GM19328 (cell line): ENCODE data around the gene DACT1.
"Not testable (repeated sequence)": the region's sequence is repeated elsewhere in the genome, so short reads cannot be mapped to it uniquely, and the experiment has no call there.

Experiments used
- ATAC-seq: cut with Tn5 transposase; IDR thresholded peaks from one replicate; pipeline ENCODE4 v1.9.1; 2021; ENCODE audit warnings: mild to moderate bottlenecking, moderate library complexity; ENCODE audit not compliant: unreplicated experiment

The DACT1 gene, protein sequence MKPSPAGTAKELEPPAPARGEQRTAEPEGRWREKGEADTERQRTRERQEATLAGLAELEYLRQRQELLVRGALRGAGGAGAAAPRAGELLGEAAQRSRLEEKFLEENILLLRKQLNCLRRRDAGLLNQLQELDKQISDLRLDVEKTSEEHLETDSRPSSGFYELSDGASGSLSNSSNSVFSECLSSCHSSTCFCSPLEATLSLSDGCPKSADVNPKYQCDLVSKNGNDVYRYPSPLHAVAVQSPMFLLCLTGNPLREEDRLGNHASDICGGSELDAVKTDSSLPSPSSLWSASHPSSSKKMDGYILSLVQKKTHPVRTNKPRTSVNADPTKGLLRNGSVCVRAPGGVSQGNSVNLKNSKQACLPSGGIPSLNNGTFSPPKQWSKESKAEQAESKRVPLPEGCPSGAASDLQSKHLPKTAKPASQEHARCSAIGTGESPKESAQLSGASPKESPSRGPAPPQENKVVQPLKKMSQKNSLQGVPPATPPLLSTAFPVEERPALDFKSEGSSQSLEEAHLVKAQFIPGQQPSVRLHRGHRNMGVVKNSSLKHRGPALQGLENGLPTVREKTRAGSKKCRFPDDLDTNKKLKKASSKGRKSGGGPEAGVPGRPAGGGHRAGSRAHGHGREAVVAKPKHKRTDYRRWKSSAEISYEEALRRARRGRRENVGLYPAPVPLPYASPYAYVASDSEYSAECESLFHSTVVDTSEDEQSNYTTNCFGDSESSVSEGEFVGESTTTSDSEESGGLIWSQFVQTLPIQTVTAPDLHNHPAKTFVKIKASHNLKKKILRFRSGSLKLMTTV

DNA sequence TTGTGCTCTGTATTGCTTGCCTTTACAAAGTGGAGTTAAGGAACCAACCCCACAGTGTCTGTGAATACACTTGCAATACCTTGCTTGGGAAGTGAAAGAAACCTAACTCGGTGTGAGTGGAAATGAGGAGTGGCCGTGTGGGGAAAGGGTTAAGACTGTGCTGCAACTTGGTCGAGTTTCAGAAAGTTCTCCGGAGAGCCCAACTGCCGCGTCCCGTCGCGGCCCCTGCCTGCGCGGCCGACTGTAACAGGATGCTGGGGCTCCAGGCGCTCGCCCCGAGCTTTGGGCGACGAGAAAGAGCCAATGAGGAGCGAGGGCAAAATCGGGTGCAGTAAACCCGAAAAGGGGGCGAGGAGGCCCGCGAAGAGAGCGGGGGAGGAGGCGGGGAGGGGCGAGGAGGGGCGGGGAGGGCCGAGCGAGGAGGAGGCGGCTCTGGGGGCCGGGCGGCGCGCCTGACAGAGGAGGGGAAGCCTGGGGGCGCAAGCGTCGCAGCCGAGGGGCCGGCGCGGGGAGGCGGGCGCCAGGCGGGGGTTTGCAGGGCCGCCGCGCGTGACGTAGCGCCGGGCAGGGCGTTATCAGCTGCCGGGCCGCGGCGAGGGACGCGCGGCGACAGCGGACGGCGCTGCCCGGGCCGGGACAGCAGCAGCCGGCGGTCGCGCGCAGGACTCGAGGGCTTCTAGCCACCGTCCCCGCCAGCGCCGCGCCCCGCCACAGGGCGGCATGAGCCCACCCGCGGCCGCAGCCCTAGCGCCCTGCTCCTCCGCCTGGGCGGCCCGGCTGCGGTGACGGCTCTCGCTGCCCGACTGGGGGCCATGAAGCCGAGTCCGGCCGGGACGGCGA lies at the start of gene DACT1:
Gene DACT1 (plus strand): TSS at position 572 of the 840 bp plus-strand sequence. CDS start 241 bp downstream, at position 813.
- peak; percentile 42 for ATAC-seq

DNA sequence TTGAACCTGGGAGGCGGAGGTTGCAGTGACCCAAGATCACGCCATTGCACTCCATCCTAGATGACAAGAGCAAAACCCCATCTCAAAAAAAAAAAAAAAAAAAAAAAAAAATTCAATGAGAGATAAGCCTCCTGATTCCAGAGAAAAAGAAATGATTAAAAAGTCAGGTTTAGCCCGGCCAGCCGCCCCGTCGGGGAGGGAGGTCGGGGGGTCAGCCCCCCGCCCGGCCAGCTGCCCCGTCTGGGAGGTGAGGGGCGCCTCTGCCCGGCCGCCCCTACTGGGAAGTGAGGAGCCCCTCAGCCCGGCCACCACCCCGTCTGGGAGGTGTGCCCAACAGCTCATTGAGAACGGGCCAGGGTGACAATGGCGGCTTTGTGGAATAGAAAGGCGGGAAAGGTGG lies 49.4 kb upstream of the DACT1 start:
- not testable (repeated sequence) for ATAC-seq

DNA sequence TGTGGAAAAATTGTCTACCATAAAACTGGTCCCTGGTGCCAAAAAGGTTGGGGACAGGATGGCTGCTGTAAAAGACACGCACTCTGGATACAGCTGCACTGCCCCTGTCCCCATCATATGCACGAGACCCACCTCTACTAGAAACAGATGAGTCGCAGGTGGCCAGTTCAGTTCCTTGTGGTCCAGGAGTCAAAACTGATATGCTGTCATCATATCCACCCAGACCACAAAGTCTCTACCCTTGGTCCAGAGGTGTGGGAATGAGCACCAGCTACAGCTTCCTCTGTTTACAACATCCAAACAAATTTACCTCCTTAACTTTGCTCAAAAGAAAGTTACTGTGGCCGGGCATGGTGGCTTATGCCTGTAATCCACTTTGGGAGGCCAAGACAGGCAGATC lies 43.8 kb upstream of the DACT1 start:
- ATAC-seq, result no peak

DNA sequence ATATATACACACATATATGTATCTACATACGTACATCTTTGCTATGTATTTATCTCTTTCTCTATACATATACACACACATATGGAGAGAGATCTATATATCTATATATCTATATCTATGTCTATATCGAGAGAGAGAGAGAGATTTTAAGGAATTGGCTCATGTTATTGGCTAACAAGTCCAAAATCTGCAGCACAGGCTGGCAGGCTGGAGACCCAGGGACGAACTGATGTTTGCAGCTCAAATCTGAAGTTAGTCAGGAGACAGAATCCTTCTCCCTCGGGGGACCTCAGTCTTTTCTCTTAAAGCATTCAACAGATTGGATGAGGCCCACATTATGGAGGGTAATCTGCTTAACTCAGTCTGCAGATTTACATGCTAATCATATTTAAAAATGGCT lies 40.7 kb upstream of the DACT1 start:
- ATAC-seq, result no peak

DNA sequence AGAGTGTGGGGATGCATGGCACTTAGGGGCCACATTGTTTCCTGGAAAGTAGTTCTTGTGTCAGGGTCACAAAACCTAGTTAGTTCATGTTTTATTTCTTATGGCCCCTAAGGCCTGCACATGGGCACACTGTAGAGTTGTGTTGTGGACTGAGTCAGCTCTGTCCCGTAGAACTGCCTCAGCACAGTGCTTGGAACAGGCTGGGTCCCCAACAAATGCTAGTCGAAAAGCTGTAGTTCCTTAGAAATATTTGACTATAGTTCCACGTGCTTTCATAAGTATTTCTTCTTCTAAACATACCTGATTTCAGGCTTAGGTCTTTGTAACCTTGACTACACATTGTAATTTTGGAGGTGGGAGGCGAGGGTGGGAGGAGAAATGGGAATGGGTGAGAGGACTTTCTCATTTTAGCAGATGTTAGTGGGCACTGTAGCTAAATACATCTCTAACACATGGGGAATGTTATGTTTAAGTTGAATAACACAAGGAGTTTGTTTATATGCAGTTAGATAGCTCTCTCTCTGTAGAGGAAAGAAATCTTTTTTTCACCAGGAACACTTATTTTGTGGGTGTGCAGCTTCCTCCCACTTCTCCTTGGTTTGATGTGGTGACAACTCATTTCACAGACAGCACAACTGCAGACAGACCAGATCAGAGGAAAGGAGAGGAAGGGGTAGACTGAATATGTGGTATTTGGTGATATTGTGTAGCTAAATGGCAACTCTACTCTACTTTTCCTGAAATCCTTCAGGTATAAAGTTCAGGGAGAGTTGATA lies 39.5 kb upstream of the DACT1 start:
- no peak for ATAC-seq

DNA sequence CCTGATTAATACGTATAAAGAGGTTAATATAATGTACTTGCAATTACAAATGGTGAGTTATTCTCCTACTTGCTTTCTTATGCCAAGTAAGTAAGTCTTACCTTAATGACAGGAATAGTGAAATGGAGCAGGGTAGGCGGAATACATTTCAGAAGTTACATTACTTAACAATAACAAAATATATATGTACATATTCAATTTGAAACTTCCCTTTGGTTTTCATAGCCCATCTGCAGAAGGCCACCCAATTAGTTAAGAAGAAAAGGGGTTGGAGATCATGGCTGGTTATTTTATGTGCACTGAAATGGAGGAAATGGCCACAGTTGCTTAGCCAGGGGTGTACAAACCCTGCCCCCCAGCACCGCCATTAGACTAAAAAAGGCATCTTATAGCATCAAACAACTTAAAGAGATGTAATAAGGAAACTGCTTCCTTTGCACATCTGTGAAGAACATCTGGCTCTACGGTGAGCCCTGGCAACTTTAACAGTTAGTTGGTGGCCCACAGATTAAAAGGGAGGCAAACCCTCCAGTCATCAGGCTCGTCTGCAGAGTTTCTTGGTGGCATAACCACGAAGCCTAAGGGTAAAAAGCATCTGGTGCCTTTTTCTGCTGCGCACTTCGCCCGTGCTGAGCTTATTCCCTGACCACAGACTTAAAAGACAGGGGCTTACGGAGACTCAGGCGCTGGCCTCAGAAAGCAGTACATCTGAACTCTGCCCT lies 38.8 kb upstream of the DACT1 start:
- no peak for ATAC-seq

DNA sequence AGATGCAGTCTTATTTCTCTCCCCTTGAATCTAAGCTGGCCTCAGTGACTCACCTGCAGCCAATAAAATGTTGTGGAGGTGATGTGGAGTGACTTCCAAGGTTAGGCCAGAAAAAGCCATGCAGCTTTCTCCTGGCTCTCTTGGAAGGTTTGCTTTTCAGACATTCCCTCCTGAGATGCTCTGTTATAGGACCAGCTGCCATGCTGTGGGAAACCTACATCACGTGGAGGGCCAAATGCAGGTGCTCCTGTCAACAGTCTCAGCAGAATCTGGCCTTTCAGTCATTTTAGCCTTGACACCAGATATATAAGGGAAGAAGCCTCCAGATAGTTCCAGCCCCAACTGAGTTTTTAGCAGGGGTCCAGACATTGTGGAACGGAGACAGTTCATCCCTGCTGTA lies 38.1 kb upstream of the DACT1 start:
- ATAC-seq, result no peak

DNA sequence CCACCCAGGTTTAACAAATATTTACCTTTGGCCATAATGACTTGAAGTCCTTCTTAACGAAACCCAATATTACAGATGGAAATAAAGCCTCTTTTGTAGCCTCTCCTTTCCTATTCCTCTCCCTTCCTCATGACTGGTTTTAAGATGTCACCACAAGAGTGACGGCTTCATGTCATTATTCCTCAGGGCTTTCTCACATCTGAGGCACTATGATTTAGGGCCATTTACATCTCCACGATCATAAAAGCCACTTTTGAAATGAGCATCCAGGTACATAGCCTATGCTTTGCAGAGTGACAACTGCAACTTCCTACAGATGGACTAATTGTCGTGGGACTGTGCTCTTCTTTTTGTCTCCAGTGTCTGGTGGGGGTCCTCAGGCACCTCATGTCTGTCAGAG lies 32.3 kb upstream of the DACT1 start:
- no peak for ATAC-seq

DNA sequence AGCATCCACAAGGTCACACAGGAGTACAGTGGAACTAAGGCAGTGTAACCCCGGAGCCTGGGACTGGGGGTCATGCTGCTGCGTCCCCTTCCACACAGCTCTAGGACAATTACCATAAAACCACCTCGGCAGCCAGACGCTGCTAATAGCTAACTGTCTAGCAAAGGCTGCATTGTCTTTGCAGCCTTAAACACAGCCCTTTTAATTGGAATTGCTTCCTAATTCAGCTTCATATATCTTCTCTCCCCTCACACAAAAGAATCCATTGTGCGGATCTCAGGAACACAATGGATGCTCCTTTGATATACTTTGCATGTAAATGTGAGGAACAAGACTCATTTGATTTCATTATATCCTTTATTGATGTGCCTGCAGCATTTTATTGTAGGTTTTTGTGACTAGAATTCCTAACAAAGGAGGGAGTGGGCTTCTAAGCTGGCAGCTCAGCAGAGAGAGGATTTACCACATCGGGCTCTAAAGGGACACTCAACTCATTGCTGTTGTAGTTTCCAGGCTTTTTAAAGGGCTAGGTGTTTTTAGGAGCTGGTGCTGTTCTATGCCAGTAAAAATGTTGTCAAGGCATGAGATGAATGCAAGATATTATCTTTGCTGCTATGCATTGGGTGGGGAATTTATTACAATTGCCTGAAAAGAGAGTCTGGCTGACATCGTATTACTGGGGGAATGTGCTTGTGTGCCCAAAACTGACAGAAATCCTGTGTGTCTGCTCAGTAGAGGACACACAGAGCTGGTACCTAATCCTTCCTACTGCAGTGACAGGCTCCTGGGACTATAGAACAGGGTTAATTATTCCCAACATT lies 30.4 kb upstream of the DACT1 start:
- no peak for ATAC-seq

DNA sequence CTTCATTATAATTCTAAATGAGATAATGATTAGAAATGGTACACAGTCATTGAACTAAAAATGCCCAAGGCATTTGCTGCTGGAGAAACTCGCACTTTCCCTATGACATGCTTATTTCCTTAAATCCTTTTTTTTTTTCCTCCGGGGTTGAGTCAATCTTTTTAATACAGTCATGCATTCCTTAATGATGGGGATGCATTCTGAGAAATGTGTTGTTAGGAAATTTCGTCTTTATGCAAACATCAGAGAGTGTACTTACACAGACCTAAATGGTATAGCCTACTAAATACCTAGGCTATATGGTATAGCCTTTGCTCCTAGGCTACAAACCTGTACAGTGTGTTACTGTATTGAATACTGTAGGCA lies 29.8 kb upstream of the DACT1 start:
- no peak for ATAC-seq

DNA sequence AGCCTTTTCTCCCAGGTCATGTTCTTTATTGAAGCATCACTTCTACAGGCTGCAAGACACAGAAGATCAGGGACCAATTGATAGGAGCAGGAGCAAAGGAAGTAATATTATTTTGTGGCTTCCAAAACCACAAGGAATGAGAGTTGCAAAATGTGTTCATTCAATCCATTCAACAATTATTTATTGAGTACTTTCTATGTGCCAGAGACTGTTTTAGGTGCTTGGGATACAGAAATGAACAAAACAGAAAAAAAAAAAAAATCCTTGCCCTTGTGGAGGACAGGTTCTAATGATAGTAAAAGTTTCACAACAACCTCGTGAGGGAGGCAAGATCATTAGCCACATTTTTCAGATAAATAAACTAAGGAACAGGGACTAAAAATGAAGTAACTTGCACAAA lies 20.1 kb upstream of the DACT1 start:
- no peak for ATAC-seq

DNA sequence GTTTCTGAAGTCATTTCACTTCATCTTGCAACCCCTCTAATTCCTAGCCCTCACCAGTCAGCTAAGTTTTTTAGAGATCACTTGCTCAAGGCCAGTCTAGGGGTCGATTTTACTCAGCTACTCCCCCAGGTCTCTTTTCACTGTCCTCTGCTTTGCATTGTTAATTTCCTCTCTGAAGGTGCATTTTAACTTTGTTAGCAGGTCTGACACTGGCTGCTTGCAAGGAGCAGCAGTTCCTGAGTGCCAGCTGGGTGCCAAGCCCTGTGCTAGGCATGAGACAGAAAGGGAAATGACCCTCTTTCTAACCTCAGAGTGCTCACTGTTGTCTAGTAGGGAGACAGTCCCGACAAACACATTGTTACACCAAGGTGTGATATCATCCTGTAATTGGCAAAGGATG lies 17.8 kb upstream of the DACT1 start:
- ATAC-seq, result no peak

DNA sequence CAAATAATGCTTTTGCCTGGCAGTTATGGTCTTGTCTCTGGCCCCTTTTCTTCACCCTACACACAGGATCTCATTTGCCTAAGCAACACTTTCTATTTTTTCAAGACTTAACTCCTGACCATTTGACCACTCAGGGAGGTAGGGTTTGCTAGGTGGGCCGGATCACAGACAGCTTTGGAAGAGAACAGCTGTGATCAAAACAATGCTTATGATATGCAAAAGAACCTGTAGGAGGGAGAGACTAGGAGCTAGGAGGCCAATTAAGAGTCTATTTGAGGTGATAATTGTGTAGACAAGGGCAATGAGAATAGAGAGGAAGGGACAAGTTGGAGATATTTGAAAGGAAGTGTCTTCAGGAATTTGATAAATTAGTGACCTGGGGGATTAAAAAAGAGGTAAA lies 12.3 kb upstream of the DACT1 start:
- ATAC-seq, result no peak

DNA sequence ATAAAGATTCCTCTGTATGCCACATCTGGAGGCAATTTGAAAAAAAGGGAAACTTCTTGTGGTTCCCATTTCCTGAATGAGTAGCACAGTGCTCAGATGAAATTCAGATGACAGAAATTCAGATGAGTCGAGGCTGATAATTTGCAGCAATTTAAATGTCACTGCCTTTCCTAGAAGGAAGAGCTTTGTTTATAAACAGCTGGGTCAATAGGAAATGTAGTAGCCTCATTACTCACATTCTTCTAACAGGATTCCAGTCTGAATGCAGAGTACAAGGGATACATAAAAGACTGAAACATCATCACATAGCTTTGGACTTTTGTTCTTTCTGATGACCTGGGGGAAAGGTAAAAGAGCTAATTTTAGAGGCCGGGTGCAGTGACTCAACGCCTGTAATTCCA lies 11.3 kb upstream of the DACT1 start:
- ATAC-seq, result no peak

DNA sequence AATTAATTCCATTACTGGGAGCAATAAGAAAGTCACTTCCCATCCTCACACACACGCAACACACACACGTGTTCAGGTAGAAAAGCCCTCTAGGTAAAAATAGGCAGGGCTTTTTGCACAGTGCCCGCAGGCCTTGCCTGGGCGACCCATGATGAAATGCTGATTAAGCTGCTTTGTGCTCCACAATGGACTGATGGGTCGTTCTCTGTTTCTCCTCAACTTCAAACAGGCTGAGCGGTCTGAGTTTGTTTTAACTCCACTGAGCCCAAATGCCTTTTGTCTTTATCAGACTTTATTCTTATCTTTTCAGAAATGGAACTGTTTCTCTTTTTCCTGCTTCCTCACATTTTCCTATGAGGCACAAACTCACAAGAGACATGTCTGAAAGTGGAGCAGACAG lies 9.4 kb upstream of the DACT1 start:
- ATAC-seq, result no peak

DNA sequence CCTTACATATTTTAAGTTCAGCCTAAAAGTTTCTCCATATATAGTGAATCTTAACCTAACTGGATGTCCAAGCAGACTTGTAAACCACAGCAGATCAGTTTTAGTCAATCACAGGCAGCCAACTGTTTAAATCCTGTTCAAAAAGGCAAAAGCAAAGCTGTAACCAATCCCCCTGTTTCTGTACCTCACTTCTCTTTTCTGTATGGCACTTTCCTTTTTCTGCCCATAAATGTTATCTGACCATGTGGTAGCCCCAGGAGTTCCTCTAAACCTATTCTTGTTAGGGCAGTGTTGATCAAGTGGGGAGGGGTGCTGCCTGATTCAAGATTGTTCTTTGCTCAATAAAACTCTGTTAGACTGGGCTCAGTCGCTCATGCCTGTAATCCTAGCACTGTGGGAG lies 8.5 kb upstream of the DACT1 start:
- no peak for ATAC-seq

DNA sequence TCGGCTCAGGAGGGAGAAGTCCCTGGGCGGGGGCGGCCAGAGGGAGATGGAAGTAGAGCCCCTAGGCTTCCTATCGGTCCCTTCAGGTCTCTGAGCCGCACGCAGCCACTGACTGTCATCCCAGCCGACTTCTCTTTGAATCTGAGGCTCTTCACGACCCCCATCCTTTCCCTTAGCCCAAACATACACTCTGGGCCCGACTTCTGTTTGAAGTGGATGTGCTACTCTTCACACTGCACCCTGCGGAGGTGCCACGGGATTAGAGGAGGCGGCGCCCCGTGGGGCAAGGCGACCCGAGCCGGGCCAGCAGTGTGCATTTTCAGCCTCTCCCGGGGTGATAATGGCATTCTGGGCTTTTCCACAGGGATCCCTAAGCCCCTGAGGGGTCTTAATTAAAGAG lies 6.0 kb upstream of the DACT1 start:
- no peak for ATAC-seq

DNA sequence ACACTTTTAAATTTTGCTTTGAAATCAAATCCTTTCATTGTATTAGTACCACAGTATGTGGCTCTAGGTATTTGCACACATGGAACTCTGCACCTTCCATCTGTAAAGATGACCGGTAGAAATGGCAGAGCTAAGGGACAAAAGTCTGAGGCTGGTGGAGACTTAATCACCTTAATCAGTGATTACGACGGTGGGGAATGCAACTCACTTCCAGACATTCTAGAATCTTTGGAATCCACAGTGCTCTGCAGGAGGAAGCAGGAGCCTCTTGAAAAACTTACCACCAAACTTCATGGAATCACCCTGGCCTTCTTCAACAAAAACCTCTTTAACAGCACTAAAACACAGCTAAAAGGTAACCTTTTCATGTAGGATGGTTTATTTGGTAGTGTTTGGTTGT lies 3.9 kb upstream of the DACT1 start:
- no peak for ATAC-seq

DNA sequence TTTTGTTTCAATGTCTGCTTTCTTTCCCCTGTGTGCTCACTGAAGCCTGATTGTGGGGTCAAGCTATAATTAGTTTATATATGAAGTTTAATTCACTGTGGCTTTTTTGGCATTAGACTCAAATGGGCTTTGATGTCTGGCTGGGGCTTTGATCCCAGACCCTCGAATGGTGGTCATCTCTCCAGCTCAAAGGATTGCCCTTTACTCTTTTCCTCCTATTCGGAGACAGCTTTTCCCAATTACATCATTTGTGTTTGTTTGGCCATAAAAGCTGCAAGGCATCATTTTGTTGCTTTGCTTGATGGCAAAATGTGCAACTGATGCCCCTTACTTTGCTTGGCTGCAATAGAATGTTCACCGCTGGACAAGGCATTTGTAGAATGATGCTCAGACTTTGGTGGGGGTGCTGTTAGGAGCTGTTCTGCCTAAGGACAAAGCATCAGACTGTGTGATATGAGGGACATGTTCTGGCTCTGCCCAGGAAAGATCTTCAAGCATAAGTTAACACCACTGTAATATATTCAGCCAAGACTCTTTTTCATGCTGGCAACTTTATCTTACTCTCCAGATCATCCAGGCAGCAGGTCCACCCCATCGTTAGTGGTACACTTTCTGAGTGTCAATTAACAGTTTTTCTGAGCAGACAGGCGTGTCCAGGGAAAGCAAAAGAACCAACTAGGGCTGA lies 3.2 kb upstream of the DACT1 start:
- ATAC-seq, result no peak
